Nephron (organoid): ENCODE results near the gene MAGI1.

Experiments used
- H3K27ac Mint-ChIP-seq, 3 experiments: 2 replicates each; pipeline ENCODE4 v1.8.0; 2020; ENCODE audit warnings: mixed read lengths in 3 of 3, mild to moderate bottlenecking in 2 of 3, moderate library complexity in 1 of 3
- H3K27me3 Mint-ChIP-seq: 2 replicates; pipeline ENCODE4 v1.8.0; 2021; ENCODE audit warnings: low read depth, mild to moderate bottlenecking, moderate library complexity, mixed read lengths
- H3K36me3 Mint-ChIP-seq: 2 replicates; pipeline ENCODE4 v1.8.0; 2020; ENCODE audit warnings: low read depth, mixed read lengths
- H3K4me1 Mint-ChIP-seq: 2 replicates; pipeline ENCODE4 v1.8.0; 2020; ENCODE audit warnings: mixed read lengths
- H3K4me3 Mint-ChIP-seq, 3 experiments: 2 replicates each; pipeline ENCODE4 v1.8.0; 2020; ENCODE audit warnings: mild to moderate bottlenecking in 3 of 3, mixed read lengths in 3 of 3, moderate library complexity in 2 of 3
- H3K9me3 Mint-ChIP-seq: 2 replicates; pipeline ENCODE4 v1.8.0; 2020; ENCODE audit warnings: mixed read lengths
- CTCF ChIP-seq, 3 experiments: fragments of 200-600 bp; sonication (generic); IDR thresholded peaks; one replicate each; pipeline ENCODE4 v1.5.0; 2021; ENCODE audit warnings: antibody characterized with exemption in 3 of 3; ENCODE audit not compliant: unreplicated experiment in 3 of 3

Gene MAGI1

GRCh38 chr3:66077973-66078372 lies 39.3 kb upstream of the MAGI1 start:
- no peak for TF ChIP-seq CTCF (IDR thresholded peaks at IDR 0.05; ENCODE audit: unreplicated experiment in 3 of 3)
- Mint-ChIP-seq H3K4me1 (peaks cover 11% of the 10 kb centered on the region), H3K27ac (no peak overlapping the region), H3K9me3 (no peaks in the 10 kb centered on the region), H3K27me3 (peaks cover 7% of the 10 kb centered on the region), H3K4me3 (no peak overlapping the region), H3K36me3 (no peaks in the 10 kb centered on the region)

GRCh38 chr3:66076861-66077470 lies 38.2 kb upstream of the MAGI1 start:
- no peak for TF ChIP-seq CTCF (IDR thresholded peaks at IDR 0.05; ENCODE audit: unreplicated experiment in 3 of 3)
- Mint-ChIP-seq H3K27me3 (peaks cover 7% of the 10 kb centered on the region), H3K4me1 (peaks cover 11% of the 10 kb centered on the region), H3K36me3 (no peaks in the 10 kb centered on the region), H3K9me3 (no peaks in the 10 kb centered on the region), H3K4me3 (no peak overlapping the region), H3K27ac (peak overlapping the region in 2 of 3 experiments; percentile 12 to 67)

GRCh38 chr3:66075281-66075680 lies 36.6 kb upstream of the MAGI1 start:
- H3K9me3 Mint-ChIP-seq = no peaks in the 10 kb centered on the region

GRCh38 chr3:66073464-66074141 lies 34.9 kb upstream of the MAGI1 start:
- H3K9me3 Mint-ChIP-seq = peaks cover 5% of the 10 kb centered on the region
- no peaks in the 10 kb centered on the region for H3K27me3 Mint-ChIP-seq
- TF ChIP-seq CTCF (IDR thresholded peaks at IDR 0.05; ENCODE audit: unreplicated experiment in 3 of 3) = no peak
- H3K4me1 Mint-ChIP-seq = peaks cover 11% of the 10 kb centered on the region
- H3K27ac Mint-ChIP-seq = peak overlapping the region in 1 of 3 experiments; percentile 57
- H3K36me3 Mint-ChIP-seq = peaks cover 4% of the 10 kb centered on the region
- no peak overlapping the region for H3K4me3 Mint-ChIP-seq

More at GRCh38 chr3:66075281-66075680, 36.6 kb upstream of the MAGI1 start:
- Mint-ChIP-seq H3K27me3 (no peaks in the 10 kb centered on the region), H3K4me3 (no peak overlapping the region), H3K36me3 (no peaks in the 10 kb centered on the region), H3K27ac (no peak overlapping the region), H3K4me1 (peaks cover 11% of the 10 kb centered on the region)
- TF ChIP-seq CTCF (IDR thresholded peaks at IDR 0.05; ENCODE audit: unreplicated experiment in 3 of 3) = no peak

GRCh38 chr3:66068255-66068654 lies 29.5 kb upstream of the MAGI1 start:
- H3K4me1 Mint-ChIP-seq = no peaks in the 10 kb centered on the region
- H3K9me3 Mint-ChIP-seq = peaks cover 11% of the 10 kb centered on the region
- H3K36me3 Mint-ChIP-seq = peaks cover 4% of the 10 kb centered on the region
- no peaks in the 10 kb centered on the region for H3K27me3 Mint-ChIP-seq
- no peak for TF ChIP-seq CTCF (IDR thresholded peaks at IDR 0.05; ENCODE audit: unreplicated experiment in 3 of 3)
- H3K27ac Mint-ChIP-seq = no peak overlapping the region
- H3K4me3 Mint-ChIP-seq = no peak overlapping the region
